Adrenal gland (tissue), 5 donors: ENCODE data around the gene STX3.

Source experiments
- CTCF ChIP-seq, 6 experiments: fragments of 450-650 bp in 4 of 6; fragments of 200-600 bp in 2 of 6; sonication (generic) in 1 of 6; IDR thresholded peaks; 1 replicate in 5 of 6; 2 replicates in 1 of 6; pipeline versions ENCODE4 v1.5.1 to v1.8.0; 2016 to 2021; ENCODE audit warnings: antibody characterized with exemption in 6 of 6, mild to moderate bottlenecking in 2 of 6, moderate library complexity in 1 of 6
- POLR2A ChIP-seq, 2 donors: fragments of 450-650 bp; IDR thresholded peaks; one replicate each; pipeline ENCODE4 v1.6.1; 2017; ENCODE audit warnings: antibody characterized with exemption in 2 of 2, mild to moderate bottlenecking in 2 of 2, moderate library complexity in 1 of 2
- donor health status: DM: no; HTN: no; CAD: no.

GRCh38 chr11:59769828-59770227 is 14.7 kb downstream of the STX3 start:
- TF ChIP-seq CTCF (IDR thresholded peaks at IDR 0.05) (no peak), POLR2A (IDR thresholded peaks at IDR 0.05) (no peak)
